ENCODE data around the gene SOD1.

SOD1 gene

DNA sequence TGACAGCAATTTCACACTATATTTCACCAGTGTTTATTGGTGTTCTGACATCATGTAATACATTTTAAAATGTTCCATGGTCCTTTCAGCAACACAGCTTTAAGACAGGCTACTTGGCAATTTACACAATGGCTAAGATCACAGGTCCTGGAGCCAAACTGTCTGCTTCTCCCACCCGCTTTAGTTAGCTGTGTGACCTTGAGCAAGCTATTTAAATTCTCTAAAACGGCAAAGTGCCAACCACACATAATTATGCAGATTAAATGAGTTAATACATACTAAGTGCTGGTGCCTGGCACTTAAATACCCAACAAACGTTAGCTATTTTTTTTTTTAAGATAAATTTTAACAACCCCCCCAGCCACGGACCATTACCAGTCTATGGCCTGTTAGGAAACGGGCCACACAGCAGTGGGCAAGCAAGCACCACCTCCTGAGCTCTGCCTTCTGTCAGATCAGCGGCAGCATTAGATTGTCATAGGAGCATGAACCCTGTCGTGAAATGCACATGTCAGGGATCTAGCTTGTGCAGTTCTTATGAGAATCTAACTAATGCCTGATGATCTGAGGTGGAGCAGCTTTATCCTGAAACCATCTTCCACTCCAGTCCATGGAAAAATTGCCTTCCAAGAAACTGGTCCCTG lies 26.9 kb downstream of the SOD1 start:
- no peak for DNase-seq

DNA sequence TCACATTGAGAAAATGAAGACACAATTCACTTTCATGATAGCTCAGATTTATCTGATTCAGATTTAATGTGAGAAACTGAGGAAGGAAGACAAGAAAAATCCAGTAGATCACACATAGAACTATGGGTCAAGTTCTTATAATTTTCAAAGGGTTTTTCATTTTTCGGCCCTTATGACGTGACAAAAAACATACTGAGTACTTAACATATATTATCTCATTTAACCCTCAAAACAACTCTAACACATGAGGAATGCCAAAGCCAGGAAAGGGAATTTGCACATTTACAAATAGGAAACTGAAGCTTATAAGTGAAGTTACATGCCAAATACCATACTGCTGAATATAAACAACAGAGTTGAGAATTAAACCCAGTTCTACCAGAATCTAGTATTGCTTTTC lies 27.6 kb downstream of the SOD1 start:
- DNase-seq = no peak

DNA sequence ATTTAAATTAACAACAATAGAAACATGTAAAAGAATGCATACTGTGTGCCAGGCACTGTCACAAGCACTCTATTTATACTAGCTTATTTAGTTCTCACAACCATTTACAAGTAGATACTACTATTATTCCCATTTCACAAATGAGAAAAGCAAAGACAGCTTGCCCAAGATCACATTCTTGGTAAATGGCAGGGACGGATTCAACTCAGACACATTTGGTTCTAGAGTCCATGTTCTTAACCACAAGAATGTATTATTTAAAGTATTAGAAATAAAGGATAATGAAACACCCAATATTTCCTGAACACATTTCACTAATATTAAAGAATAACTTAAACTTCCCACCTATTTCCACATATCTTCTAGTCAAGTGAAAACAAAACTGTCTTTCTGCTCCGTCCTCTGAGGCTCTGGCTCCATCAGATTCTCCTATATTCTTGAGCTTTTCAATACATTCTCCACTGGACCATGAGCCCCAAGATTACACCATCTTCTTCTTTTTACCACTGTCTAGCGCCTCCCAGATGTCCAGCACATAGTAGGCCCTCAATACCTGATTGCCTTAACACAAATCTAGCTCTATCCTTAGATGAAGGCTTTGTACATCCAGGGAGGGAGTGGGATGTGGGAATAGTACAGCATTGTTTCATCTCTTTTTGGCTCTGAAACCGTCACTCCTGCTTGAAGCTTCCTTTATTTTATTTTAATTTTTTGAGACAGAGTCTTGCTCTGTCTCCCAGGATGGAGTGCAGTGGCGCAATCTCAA lies 29.3 kb downstream of the SOD1 start:
- no peak for DNase-seq

DNA sequence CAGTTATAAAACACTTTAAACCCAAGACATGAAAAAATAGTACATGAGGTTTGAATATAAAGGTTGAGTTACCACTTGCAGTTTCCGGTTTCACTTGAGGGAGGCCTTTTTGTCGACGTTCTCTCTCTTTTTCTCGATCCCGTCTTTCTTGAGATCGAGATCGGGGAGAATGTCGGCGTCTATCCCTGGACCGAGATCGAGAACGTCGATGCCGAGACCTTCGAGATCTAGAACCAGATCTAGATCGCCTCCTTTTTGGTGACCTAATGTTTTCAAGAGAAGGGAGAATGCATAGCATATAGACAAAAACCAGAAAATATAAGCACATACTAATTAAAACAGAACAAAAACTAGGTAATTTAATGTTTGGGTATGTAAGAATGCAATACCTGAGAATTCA lies 33.7 kb downstream of the SOD1 start:
- no peak for DNase-seq

DNA sequence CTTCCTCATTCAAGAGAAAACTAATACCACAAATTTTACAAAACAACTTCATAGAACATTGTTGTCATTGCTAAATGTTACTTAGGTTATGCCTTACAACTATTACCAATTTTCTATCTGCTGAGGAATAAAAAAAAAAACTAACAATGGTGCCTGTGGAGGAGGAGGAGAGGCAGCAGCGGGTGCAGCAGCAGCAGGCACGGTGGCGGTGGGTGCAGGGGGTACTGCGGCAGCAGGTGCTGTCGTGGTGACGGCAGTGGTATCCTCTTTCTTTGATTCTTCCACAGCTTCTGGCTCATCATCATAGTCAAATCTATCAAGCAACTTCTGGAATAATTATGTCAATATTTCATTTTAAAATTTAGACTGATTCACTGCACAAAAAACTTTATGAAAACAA lies 36.9 kb downstream of the SOD1 start:
- DNase-seq = no peak

DNA sequence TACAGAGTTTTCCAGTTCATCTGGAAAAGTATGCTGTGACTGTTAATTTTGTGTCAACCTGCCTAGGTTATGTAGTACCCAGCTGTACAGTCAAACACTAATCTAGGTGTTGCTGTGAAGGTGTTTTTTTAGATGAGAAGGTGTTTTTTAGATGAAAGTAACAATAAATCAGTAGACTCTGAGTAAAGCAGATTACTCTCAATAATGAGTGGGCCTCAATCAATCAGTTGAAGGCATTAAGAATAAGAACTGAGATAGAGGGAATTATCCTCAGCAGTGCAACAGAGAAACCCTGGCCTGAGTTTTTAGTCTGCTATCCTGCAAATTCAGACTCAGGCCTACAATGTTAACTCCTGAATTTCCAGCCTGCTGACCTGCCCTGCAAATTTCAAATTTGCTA lies 39.0 kb downstream of the SOD1 start:
- DNase-seq = no peak

DNA sequence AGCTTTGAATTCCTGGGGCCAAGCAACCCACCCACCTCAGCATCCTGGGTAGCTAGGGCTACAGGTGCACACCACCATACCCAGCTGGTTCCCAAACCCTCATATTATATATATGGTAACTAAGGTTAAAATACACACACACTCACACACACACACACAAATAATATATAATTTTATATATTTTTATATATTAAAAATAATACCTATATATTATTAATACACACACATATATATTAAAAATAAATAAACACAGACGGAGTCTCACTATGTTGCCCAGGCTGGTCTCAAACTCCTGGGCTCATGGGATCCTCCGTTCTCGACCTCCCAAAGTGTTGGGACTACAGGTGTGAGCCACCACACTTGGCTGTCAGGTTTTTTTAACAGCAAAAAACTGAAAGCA lies 40.5 kb downstream of the SOD1 start:
- DNase-seq = no peak

DNA sequence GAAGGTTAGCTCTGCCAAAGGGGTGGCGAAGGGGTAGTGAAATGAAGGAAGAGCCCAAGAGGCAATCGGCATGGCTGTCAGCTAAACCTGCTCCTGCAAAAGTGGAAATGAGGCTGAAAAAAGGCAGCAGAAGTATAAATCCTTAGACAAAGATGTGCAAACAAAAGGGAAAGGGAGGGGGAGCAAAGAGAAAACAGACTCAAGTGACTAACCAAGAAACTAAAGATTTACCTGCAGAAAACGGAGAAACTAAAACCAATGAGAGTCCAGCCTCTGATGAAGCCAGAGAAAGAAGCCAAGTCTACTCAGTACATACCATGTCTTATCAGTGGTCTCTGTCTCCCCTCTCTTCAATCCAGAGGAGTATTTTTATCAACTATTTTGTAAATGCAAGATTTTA lies 47.1 kb downstream of the SOD1 start:
- no peak for DNase-seq

DNA sequence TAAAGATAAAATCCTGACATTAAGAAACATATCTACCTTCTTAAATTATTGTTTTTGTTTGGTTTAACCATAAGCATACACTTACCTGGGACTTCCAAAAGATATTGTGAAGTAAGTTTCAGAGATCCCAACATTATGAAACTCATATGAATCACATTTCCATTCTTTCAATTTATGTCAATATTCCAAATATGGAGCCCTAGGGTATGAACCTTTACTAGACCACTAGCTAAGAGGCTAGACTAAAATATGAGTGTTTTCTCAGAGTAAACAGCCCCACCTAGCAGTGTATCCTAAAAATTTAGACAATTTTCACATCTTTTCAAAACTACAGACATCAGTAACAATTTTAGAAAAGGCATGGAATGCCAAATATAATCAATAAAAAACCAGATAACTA lies 48.0 kb downstream of the SOD1 start:
- no peak for DNase-seq

DNA sequence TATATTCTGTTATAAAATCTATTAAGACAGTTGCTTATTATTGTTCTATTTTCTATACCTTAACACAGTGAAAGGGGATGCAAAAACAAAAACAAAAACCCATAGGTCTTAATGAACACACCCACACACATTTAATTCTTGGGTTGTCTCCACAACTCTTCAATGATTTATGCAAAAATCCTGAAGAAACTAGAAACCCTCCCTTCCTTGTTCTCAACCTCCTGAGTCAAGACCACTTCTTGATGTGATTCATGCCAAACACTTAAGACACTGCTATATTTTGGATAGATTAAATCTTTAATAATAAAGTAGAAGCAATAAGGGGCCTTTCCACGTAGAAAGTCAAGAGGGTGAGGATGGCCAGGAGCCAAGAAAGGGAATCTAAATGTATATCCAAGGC lies 49.0 kb downstream of the SOD1 start:
- DNase-seq = no peak

DNA sequence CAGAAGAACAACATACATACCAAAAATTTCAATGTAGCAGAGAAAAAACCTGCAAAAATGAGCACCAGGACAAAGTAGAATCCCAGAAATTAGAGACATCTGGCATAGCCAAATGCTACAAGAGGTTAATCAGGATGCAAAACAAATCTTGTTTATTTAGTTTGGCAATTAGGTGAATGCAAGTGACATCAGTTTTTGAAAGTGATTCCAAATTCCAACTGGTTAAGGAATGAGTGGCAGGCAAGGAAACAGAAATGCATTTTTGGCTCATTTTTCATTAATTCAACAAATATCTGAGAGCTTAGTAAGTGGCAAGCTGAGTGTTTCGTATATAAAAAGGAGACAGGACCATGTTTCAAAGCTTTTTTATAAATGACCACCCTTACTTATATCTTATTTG lies 51.1 kb downstream of the SOD1 start:
- DNase-seq = no peak

DNA sequence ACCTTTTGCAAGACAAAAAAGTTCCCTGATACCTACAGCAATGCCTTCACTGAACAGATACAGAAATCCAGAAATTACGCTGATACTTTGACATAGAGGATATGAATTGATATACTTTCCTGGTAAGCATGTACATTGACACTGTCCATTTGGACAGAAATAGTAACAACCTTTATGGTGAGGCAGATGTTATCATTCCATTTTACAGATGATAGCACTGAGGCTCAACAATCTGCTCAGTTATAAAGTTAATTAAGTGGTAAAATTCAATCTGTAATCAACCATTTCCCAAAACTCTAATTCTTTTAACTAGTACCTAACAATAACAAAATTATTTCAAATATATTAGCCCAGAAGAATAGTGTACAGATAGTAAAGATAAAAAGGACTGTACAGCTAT lies 51.8 kb downstream of the SOD1 start:
- no peak for DNase-seq

DNA sequence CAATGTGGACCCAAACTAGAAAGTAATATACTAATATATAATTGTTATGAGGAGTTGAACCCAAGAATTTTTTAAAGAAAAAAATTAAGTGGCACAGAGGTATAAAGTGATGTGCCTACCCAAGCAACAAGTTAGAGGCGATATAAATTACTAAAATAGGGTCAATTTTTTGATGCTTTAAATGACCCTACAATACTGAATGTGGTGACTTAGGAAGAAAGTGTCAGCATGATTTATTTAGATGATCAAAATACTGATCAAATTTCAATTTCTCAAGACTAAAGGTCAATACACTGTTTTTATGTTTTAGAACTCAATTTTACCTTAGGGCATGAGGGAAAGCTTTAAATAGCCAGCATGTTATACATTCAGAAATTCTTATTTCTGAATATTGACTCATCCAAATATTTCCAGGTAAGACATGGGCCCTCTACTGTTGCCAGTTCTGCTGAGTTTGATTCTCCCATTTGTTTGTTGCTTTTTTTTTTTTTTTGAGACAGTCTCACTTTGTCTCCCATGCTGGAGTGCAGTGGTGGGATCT lies 52.3 kb downstream of the SOD1 start:
- no peak for DNase-seq

DNA sequence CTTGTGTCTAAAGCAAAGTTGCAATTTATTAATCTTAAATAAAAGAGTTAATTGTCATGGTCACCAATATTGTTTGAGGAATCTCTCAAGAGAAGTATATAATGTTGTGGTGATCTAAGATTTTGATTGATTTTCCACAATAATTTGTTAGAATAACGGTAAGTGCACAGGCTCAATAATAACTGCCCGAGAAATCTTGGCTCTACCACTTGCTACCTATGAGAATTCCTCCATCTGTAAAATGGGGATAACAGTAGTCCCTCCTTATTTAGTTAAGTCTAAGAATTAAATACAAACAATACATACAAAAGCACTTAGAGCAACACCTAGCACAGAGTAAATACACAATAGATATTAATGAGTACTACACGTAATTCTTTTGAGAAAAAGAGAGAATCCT lies 53.6 kb downstream of the SOD1 start:
- DNase-seq = no peak

DNA sequence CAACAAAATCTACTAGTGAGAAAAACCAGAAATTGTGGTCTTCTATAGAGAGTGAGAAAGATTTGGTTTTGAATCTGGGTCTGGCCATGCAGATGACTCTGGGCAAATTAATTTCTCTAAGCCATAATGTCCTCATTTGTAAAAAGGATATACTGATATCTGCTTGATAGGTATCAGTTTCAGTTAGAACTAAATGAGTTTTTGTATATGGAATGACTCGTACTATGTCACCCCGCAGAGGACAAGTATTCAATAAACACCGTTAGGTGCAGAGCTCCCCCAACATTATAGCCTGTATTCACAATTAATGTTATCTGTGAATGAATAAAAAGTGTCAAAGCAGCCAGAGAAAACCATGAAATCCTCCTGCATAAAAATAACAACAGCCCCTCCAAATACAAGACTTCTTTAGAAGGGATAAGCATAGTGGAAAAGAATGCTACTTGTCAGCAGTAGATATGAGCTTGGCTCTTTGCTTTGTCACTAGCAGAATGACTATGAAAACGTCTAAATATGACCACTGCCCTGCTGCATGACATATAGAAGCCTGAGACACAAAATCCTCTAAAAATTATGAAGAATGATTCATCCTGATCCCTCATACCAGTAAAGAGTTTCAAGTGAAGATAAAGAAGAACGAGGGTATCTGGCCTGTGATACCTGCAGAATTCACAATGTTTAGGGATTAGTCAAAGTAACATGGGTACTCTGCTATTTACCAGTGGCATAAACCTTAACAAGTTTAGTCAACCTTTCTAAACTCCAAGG lies 54.7 kb downstream of the SOD1 start:
- no peak for DNase-seq

DNA sequence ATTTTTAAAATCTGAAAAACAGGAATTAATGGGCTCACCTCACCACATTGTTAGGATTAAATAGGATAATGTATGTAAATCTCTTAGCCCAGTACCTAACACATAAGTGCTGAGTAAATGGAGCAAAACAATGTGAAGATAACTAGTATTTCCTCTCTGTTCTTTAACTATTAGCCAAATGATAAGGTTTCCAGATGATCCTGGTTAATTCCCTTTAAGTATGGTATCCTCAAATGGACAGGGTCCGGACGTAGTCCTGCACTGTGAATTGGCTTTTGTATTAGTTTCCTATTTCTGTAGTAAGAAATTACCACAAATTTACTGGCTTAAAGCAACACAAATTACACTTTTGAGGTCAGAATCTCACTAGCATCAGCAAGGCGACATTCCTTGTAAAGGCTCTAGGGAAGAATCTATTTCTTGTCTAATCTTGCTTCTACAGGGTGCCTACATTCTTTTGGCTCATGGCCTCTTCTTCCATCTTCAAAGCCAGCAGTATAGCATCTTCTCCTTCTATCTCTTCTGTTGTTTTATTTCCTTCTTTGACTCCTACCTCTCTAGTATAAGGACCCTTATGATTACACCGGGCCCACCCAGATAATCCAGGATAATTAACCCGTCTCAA lies 55.4 kb downstream of the SOD1 start:
- DNase-seq = no peak

DNA sequence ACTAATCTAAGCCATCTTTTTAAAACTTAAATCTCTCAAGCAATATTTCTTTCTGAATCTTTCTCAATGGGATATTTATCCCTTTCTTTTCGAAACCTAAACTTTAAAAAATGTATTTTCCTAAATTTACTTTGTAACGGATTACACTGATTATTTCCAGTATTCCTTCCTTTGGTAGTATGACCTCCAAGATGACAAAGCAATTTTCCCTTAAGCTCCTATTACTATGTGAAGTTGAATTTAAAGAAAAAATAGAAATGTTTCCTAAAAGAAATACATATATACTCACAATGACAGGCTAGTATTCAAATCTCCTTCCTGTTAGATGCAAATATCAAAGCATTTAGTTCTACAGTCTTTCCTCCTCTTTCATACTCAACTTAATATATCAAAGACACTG lies 56.6 kb downstream of the SOD1 start:
- no peak for DNase-seq
